K562 (cell line): Measurements from ENCODE around the gene VSTM2B. TPM values are rescaled to one million over a fixed set of nuclear protein-coding genes. Genes with fewer than 3 reads are reported as not detected.

Experiments used
- ATAC-seq: fragments of 200-7000 bp; cut with Tn5 transposase; 3 replicates; pipeline ENCODE4 v1.9.1; 2020; ENCODE audit warnings: moderate library complexity
- BruUV-seq: library from RNA; stranded (reverse); fragments of 400-500 nt; replicated peaks from 2 replicates; lab custom pipeline; 2021; lab: Mats Ljungman, UMichigan
- CTCF ChIA-PET: fragments of 300-600 bp; formaldehyde crosslinking; extraction: SDS; loops from one replicate; lab custom pipeline; 2021; ENCODE audit warnings: low intra/inter-chr PET ratio; lab: Yijun Ruan, JAX
- POLR2A ChIA-PET: fragments of 300-600, 350-650 bp; sonication (Branson Sonifier 250); formaldehyde crosslinking; extraction: SDS; loops from one replicate; lab custom pipeline; 2021; ENCODE audit warnings: antibody characterized with exemption, inconsistent platforms; lab: Yijun Ruan, JAX
- DNase-seq, 4 experiments: peaks; one replicate each; pipeline versions ENCODE4 v3.0.0 to v3.0.0-alpha.2; 2011 to 2018; ENCODE audit warnings: low spot score in 3 of 4, mixed read lengths in 3 of 4; ENCODE audit errors: extremely low read depth in 1 of 4
- FAIRE-seq: peaks from 2 replicates; lab custom pipeline; 2011; peaks lifted over from hg19 to GRCh38; lab: Jason Lieb, UNC
- H2AFZ ChIP-seq: 2 replicates; pipeline ENCODE4 v1.6.0; 2011; ENCODE audit warnings: low read depth, low read length, control low read depth, inconsistent platforms
- H3K27ac ChIP-seq: fragments of 200-600 bp; 3 replicates; pipeline ENCODE4 v1.8.0; 2011; ENCODE audit warnings: low read depth, mild to moderate bottlenecking, control low read depth, inconsistent platforms, low read length, moderate library complexity, mixed read lengths; ENCODE audit errors: extremely low read depth
- H3K27me3 ChIP-seq, 2 experiments: fragments of 300-600 bp in 1 of 2; 2 replicates in 1 of 2; 3 replicates in 1 of 2; pipeline versions ENCODE4 v1.6.0 to v1.8.0; 2011; ENCODE audit warnings: inconsistent platforms in 2 of 2, low read length in 2 of 2, mild to moderate bottlenecking in 1 of 2, mixed read lengths in 1 of 2, moderate library complexity in 1 of 2; ENCODE audit not compliant: control insufficient read depth in 2 of 2, insufficient read depth in 2 of 2
- H3K36me3 ChIP-seq: fragments of 300-600 bp; 3 replicates; pipeline ENCODE4 v1.8.0; 2011; ENCODE audit warnings: mild to moderate bottlenecking, low read length, inconsistent platforms; ENCODE audit not compliant: control insufficient read depth, insufficient read depth
- H3K4me1 ChIP-seq, 2 experiments: fragments of 200-600 bp in 1 of 2; replicated peaks in 1 of 2; 2 replicates in 1 of 2; 3 replicates in 1 of 2; pipeline versions ENCODE4 v1.5.1 to v1.8.0; 2011; ENCODE audit warnings: inconsistent platforms in 2 of 2, low read length in 2 of 2, mild to moderate bottlenecking in 1 of 2, mixed read lengths in 1 of 2, moderate library complexity in 1 of 2; ENCODE audit not compliant: control insufficient read depth in 2 of 2, insufficient read depth in 2 of 2
- H3K4me2 ChIP-seq: 2 replicates; pipeline ENCODE4 v1.6.1; 2011; ENCODE audit warnings: low read length, control low read depth, inconsistent platforms, mixed read lengths; ENCODE audit not compliant: insufficient read depth
- H3K4me3 ChIP-seq: fragments of 200-600 bp; sonication (generic), shearing (Covaris generic); 2 replicates; pipeline ENCODE4 v1.5.1; 2016; ENCODE audit warnings: control low read depth, inconsistent platforms
- H3K79me2 ChIP-seq: fragments of 200-600 bp; 3 replicates; pipeline ENCODE4 v1.8.0; 2011; ENCODE audit warnings: low read length, inconsistent platforms; ENCODE audit not compliant: control insufficient read depth, insufficient read depth
- H3K9ac ChIP-seq, 2 experiments: 2 replicates each; pipeline versions ENCODE4 v1.6.0 to v1.6.1; 2011; ENCODE audit warnings: low read depth in 2 of 2, low read length in 2 of 2, control low read depth in 1 of 2, inconsistent platforms in 1 of 2, mild to moderate bottlenecking in 1 of 2, mixed read lengths in 1 of 2; ENCODE audit not compliant: insufficient read depth in 1 of 2
- H3K9me1 ChIP-seq: one replicate; pipeline ENCODE4 v1.6.0; 2011; ENCODE audit warnings: inconsistent platforms, mild to moderate bottlenecking, low read length, moderate library complexity; ENCODE audit not compliant: control insufficient read depth, insufficient read depth
- H3K9me3 ChIP-seq: replicated peaks from 2 replicates; pipeline ENCODE4 v1.5.1; 2011; ENCODE audit warnings: low read depth, low read length, inconsistent platforms; ENCODE audit not compliant: control insufficient read depth, insufficient read depth
- H4K20me1 ChIP-seq: replicated peaks from 2 replicates; pipeline ENCODE4 v1.6.1; 2011; ENCODE audit warnings: low read length, inconsistent platforms, mixed read lengths; ENCODE audit not compliant: control insufficient read depth, insufficient read depth
- ETV6 ChIP-seq, 3 experiments: fragments of 150-350 bp in 1 of 3; sonication (generic) in 1 of 3; formaldehyde crosslinking in 1 of 3; IDR thresholded peaks; 2 replicates each; pipeline versions ENCODE4 v1.6.1 to v1.8.0; 2014 to 2022; ENCODE audit warnings: borderline replicate concordance in 2 of 3, low read depth in 2 of 3, antibody characterized with exemption in 1 of 3, low read length in 1 of 3, mild to moderate bottlenecking in 1 of 3, missing genetic modification reagents in 1 of 3
- GATAD2B ChIP-seq: fragments of 450-650 bp; IDR thresholded peaks from 2 replicates; pipeline ENCODE4 v1.6.1; 2017; ENCODE audit warnings: mild to moderate bottlenecking, borderline replicate concordance
- GTF2E2 ChIP-seq: fragments of 200-800 bp; sonication (Bioruptor generic); IDR thresholded peaks from 2 replicates; pipeline ENCODE4 v1.6.1; 2016; ENCODE audit warnings: missing genetic modification characterization, missing compliant biosample characterization
- PHTF2 ChIP-seq: fragments of 250-450 bp; sonication (Bioruptor Pico); IDR thresholded peaks from 2 replicates; pipeline ENCODE4 v1.5.0; 2021; ENCODE audit warnings: mild to moderate bottlenecking
- PML ChIP-seq: IDR thresholded peaks from 2 replicates; pipeline ENCODE4 v1.6.1; 2012; ENCODE audit warnings: low read length, inconsistent platforms
- PTBP1 ChIP-seq: fragments of 200-400 bp; formaldehyde crosslinking; IDR thresholded peaks from 2 replicates; pipeline ENCODE4 v1.6.1; 2017; ENCODE audit warnings: low read depth, low read length
- SP1 ChIP-seq: sonication (generic); formaldehyde crosslinking; IDR thresholded peaks from 2 replicates; pipeline ENCODE4 v1.8.1; 2022; ENCODE audit warnings: mild to moderate bottlenecking, missing genetic modification reagents
- SRSF1 ChIP-seq: fragments of 200-400 bp; formaldehyde crosslinking; IDR thresholded peaks from 2 replicates; pipeline ENCODE4 v1.6.1; 2017; ENCODE audit warnings: mild to moderate bottlenecking, low read depth, low read length, moderate library complexity
- TAF15 ChIP-seq: fragments of 200-400 bp; formaldehyde crosslinking; IDR thresholded peaks from 2 replicates; pipeline ENCODE4 v1.6.1; 2017; ENCODE audit warnings: mild to moderate bottlenecking, low read depth, low read length, moderate library complexity
- TAL1 ChIP-seq: fragments of 450-650 bp; IDR thresholded peaks from 2 replicates; pipeline ENCODE4 v1.6.1; 2016; ENCODE audit warnings: mild to moderate bottlenecking
- ZZZ3 ChIP-seq: fragments of 450-650 bp; IDR thresholded peaks from 2 replicates; pipeline ENCODE4 v1.6.1; 2016; ENCODE audit warnings: antibody characterized with exemption, mild to moderate bottlenecking, moderate library complexity
- WGBS: fragments of 100-300 bp; shearing (Covaris generic); methylation state at CpG from one replicate; pipeline ENCODE4 v1.1.6; 2016; ENCODE audit warnings: low coverage, mixed read lengths; ENCODE audit not compliant: insufficient coverage; ENCODE audit errors: missing lambda C conversion rate; 5-methylcytosine and 5-hydroxymethylcytosine counted together
- in situ Hi-C: fragments of 300-500 bp; cut with MboI; formaldehyde crosslinking; loops from 4 replicates; pipeline ENCODE4 v1.15.0; 2018; ENCODE audit warnings: inconsistent platforms, mixed read lengths
- intact Hi-C: fragments of 100-400 bp; cut with micrococcal nuclease; formaldehyde crosslinking; loops from 2 replicates; pipeline ENCODE4 v1.14.2; 2022
- polyA plus RNA-seq, 8 experiments: library from polyadenylated mRNA; depleted of rRNA in 4 of 8; stranded (reverse) in 5 of 8; unstranded in 3 of 8; fragments of >200 nt; fragmentation: Nextera tagmentation in 2 of 8; fragmentation: Illumina TruSeq in 1 of 8; extraction: Ambion mirVana in 2 of 8; extraction: Trizol in 1 of 8; gene quantifications; 2 replicates each; pipeline versions ENCODE4 v1.2.1 to v1.2.3, GENCODE V29; 2011 to 2014; ENCODE audit warnings: inconsistent platforms in 1 of 8, missing spikeins in 1 of 8
- total RNA-seq, 7 experiments: library from RNA; depleted of rRNA in 6 of 7; stranded (reverse); fragments of >200 nt in 6 of 7; fragmentation: Illumina TruSeq in 2 of 7; extraction: Trizol in 2 of 7; gene quantifications; 2 replicates each; pipeline versions ENCODE4 v1.2.1 to v1.2.3, GENCODE V29; 2011 to 2021; ENCODE audit warnings: low replicate concordance in 1 of 7
- TF ChIP-seq, protein P1 (sequence below): sonication (generic); formaldehyde crosslinking; IDR thresholded peaks from 2 replicates; pipeline ENCODE4 v1.8.1; 2023; ENCODE audit warnings: mild to moderate bottlenecking, missing genetic modification reagents
- TF ChIP-seq, protein P2 (sequence below): fragments of 250-450 bp; sonication (Bioruptor Pico); IDR thresholded peaks from 2 replicates; pipeline ENCODE4 v1.4.0; 2020; ENCODE audit warnings: mild to moderate bottlenecking, moderate library complexity
- TF ChIP-seq, protein P3 (sequence below): sonication (generic); formaldehyde crosslinking; IDR thresholded peaks from 2 replicates; pipeline ENCODE4 v1.4.0; 2020; ENCODE audit warnings: mild to moderate bottlenecking, missing genetic modification reagents
- TF ChIP-seq, protein P4 (sequence below): fragments of 250-450 bp; sonication (Bioruptor Pico); IDR thresholded peaks from 2 replicates; pipeline ENCODE4 v1.8.0; 2021; ENCODE audit warnings: borderline replicate concordance, mild to moderate bottlenecking, moderate library complexity; ENCODE audit not compliant: poor library complexity, severe bottlenecking

The VSTM2B gene
- total and polyA plus RNA-seq, 9 of the 15 experiments (the other 6 are each of a cell fraction or from before 2014, with no cell fraction given): not detected

DNA sequence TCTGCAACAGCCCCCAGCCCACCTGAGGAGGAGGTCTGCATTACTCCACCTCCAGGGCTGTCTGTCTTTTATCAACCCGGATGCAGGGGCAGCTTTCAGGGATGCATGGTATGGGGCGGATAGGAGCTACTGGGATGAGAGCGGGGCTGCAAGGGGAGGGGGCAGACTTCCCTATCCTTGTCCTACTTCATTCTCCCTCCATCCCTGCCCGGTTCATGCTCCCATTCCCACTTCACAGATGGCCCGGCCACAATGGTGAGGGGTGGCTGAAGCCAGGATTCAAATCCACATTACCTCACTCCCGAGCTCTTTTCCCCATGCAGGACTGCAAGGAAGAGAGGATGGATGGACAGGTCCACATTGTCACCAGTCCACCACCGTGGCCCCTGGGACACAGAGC, 40.5 kb upstream of the VSTM2B start:
- H3K4me1 ChIP-seq: no peaks in the 10 kb centered on the region
- H2AFZ ChIP-seq: no peak overlapping the region
- CTCF ChIA-PET: no interaction called here
- no peaks in the 10 kb centered on the region for H4K20me1 ChIP-seq
- BruUV-seq: no TSS peak
- H3K79me2 ChIP-seq: no peaks in the 10 kb centered on the region
- H3K36me3 ChIP-seq: no peaks in the 10 kb centered on the region
- in situ Hi-C loops (no loop called here), intact Hi-C loops (no loop called here)
- no peaks in the 10 kb centered on the region for H3K9me1 ChIP-seq
- peaks cover 0 to 20% of the 10 kb centered on the region in 2 experiments; a peak in 1 of 5 replicates for H3K27me3 ChIP-seq
- H3K9ac ChIP-seq: no peak overlapping the region
- no peaks in the 10 kb centered on the region for H3K9me3 ChIP-seq
- H3K4me3 ChIP-seq: no peak overlapping the region
- DNase-seq: no peak
- FAIRE-seq: no peak
- POLR2A ChIA-PET: no interaction called here
- 0% methylated on average over 7 of the region's 7 CpGs for WGBS
- no peak overlapping the region for H3K4me2 ChIP-seq
- no peak for ATAC-seq
- no peak overlapping the region for H3K27ac ChIP-seq
- TF ChIP-seq PHTF2 (no peak), GATAD2B (no peak), ETV6 (IDR thresholded peaks at IDR 0.05; ENCODE audit: borderline replicate concordance in 1 of 2, low read depth in 2 of 2, low read length in 1 of 2) (no peak), ETV6 (CRISPR knock-in tag; IDR thresholded peaks at IDR 0.05; ENCODE audit: borderline replicate concordance) (no peak), GTF2E2 (tag) (no peak), TAF15 (no peak), PML (no peak), PTBP1 (no peak), SP1 (CRISPR knock-in tag) (no peak), ZZZ3 (no peak), SRSF1 (no peak), TAL1 (no peak)
- TF ChIP-seq, protein P1, sequence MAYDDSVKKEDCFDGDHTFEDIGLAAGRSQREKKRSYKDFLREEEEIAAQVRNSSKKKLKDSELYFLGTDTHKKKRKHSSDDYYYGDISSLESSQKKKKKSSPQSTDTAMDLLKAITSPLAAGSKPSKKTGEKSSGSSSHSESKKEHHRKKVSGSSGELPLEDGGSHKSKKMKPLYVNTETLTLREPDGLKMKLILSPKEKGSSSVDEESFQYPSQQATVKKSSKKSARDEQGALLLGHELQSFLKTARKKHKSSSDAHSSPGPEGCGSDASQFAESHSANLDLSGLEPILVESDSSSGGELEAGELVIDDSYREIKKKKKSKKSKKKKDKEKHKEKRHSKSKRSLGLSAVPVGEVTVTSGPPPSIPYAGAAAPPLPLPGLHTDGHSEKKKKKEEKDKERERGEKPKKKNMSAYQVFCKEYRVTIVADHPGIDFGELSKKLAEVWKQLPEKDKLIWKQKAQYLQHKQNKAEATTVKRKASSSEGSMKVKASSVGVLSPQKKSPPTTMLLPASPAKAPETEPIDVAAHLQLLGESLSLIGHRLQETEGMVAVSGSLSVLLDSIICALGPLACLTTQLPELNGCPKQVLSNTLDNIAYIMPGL (CRISPR knock-in tag): no peak
- TF ChIP-seq, protein P2, sequence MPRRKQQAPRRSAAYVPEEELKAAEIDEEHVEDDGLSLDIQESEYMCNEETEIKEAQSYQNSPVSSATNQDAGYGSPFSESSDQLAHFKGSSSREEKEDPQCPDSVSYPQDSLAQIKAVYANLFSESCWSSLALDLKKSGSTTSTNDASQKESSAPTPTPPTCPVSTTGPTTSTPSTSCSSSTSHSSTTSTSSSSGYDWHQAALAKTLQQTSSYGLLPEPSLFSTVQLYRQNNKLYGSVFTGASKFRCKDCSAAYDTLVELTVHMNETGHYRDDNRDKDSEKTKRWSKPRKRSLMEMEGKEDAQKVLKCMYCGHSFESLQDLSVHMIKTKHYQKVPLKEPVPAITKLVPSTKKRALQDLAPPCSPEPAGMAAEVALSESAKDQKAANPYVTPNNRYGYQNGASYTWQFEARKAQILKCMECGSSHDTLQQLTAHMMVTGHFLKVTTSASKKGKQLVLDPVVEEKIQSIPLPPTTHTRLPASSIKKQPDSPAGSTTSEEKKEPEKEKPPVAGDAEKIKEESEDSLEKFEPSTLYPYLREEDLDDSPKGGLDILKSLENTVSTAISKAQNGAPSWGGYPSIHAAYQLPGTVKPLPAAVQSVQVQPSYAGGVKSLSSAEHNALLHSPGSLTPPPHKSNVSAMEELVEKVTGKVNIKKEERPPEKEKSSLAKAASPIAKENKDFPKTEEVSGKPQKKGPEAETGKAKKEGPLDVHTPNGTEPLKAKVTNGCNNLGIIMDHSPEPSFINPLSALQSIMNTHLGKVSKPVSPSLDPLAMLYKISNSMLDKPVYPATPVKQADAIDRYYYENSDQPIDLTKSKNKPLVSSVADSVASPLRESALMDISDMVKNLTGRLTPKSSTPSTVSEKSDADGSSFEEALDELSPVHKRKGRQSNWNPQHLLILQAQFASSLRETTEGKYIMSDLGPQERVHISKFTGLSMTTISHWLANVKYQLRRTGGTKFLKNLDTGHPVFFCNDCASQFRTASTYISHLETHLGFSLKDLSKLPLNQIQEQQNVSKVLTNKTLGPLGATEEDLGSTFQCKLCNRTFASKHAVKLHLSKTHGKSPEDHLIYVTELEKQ: no peak
- TF ChIP-seq, protein P3, sequence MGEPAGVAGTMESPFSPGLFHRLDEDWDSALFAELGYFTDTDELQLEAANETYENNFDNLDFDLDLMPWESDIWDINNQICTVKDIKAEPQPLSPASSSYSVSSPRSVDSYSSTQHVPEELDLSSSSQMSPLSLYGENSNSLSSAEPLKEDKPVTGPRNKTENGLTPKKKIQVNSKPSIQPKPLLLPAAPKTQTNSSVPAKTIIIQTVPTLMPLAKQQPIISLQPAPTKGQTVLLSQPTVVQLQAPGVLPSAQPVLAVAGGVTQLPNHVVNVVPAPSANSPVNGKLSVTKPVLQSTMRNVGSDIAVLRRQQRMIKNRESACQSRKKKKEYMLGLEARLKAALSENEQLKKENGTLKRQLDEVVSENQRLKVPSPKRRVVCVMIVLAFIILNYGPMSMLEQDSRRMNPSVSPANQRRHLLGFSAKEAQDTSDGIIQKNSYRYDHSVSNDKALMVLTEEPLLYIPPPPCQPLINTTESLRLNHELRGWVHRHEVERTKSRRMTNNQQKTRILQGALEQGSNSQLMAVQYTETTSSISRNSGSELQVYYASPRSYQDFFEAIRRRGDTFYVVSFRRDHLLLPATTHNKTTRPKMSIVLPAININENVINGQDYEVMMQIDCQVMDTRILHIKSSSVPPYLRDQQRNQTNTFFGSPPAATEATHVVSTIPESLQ: no peak
- TF ChIP-seq, protein P4, sequence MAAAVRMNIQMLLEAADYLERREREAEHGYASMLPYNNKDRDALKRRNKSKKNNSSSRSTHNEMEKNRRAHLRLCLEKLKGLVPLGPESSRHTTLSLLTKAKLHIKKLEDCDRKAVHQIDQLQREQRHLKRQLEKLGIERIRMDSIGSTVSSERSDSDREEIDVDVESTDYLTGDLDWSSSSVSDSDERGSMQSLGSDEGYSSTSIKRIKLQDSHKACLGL (CRISPR knock-in tag): no peak
